K562 (cell line): ENCODE data around the gene CORO2A. TPM values are rescaled to one million over a fixed set of nuclear protein-coding genes. Genes with fewer than 3 reads are reported as not detected.
A peak's percentile ranks its signal among the peaks of the same experiment; 100 is the strongest.

Source experiments
- ATAC-seq: fragments of 200-7000 bp; cut with Tn5 transposase; 3 replicates; pipeline ENCODE4 v1.9.1; 2020; ENCODE audit warnings: moderate library complexity
- BruUV-seq: library from RNA; stranded (reverse); fragments of 400-500 nt; replicated peaks from 2 replicates; lab custom pipeline; 2021; lab: Mats Ljungman, UMichigan
- CTCF ChIA-PET: fragments of 300-600 bp; formaldehyde crosslinking; extraction: SDS; loops from one replicate; lab custom pipeline; 2021; ENCODE audit warnings: low intra/inter-chr PET ratio; lab: Yijun Ruan, JAX
- POLR2A ChIA-PET: fragments of 300-600, 350-650 bp; sonication (Branson Sonifier 250); formaldehyde crosslinking; extraction: SDS; loops from one replicate; lab custom pipeline; 2021; ENCODE audit warnings: antibody characterized with exemption, inconsistent platforms; lab: Yijun Ruan, JAX
- DNase-seq, 4 experiments: peaks; one replicate each; pipeline versions ENCODE4 v3.0.0 to v3.0.0-alpha.2; 2011 to 2018; ENCODE audit warnings: low spot score in 3 of 4, mixed read lengths in 3 of 4; ENCODE audit errors: extremely low read depth in 1 of 4
- FAIRE-seq: peaks from 2 replicates; lab custom pipeline; 2011; peaks lifted over from hg19 to GRCh38; lab: Jason Lieb, UNC
- H2AFZ ChIP-seq: 2 replicates; pipeline ENCODE4 v1.6.0; 2011; ENCODE audit warnings: low read depth, low read length, control low read depth, inconsistent platforms
- H3K27ac ChIP-seq: fragments of 200-600 bp; 3 replicates; pipeline ENCODE4 v1.8.0; 2011; ENCODE audit warnings: low read depth, mild to moderate bottlenecking, control low read depth, inconsistent platforms, low read length, moderate library complexity, mixed read lengths; ENCODE audit errors: extremely low read depth
- H3K27me3 ChIP-seq, 2 experiments: fragments of 300-600 bp in 1 of 2; 2 replicates in 1 of 2; 3 replicates in 1 of 2; pipeline versions ENCODE4 v1.6.0 to v1.8.0; 2011; ENCODE audit warnings: inconsistent platforms in 2 of 2, low read length in 2 of 2, mild to moderate bottlenecking in 1 of 2, mixed read lengths in 1 of 2, moderate library complexity in 1 of 2; ENCODE audit not compliant: control insufficient read depth in 2 of 2, insufficient read depth in 2 of 2
- H3K36me3 ChIP-seq: fragments of 300-600 bp; 3 replicates; pipeline ENCODE4 v1.8.0; 2011; ENCODE audit warnings: mild to moderate bottlenecking, low read length, inconsistent platforms; ENCODE audit not compliant: control insufficient read depth, insufficient read depth
- H3K4me1 ChIP-seq, 2 experiments: fragments of 200-600 bp in 1 of 2; replicated peaks in 1 of 2; 2 replicates in 1 of 2; 3 replicates in 1 of 2; pipeline versions ENCODE4 v1.5.1 to v1.8.0; 2011; ENCODE audit warnings: inconsistent platforms in 2 of 2, low read length in 2 of 2, mild to moderate bottlenecking in 1 of 2, mixed read lengths in 1 of 2, moderate library complexity in 1 of 2; ENCODE audit not compliant: control insufficient read depth in 2 of 2, insufficient read depth in 2 of 2
- H3K4me2 ChIP-seq: 2 replicates; pipeline ENCODE4 v1.6.1; 2011; ENCODE audit warnings: low read length, control low read depth, inconsistent platforms, mixed read lengths; ENCODE audit not compliant: insufficient read depth
- H3K4me3 ChIP-seq: fragments of 200-600 bp; sonication (generic), shearing (Covaris generic); 2 replicates; pipeline ENCODE4 v1.5.1; 2016; ENCODE audit warnings: control low read depth, inconsistent platforms
- H3K79me2 ChIP-seq: fragments of 200-600 bp; 3 replicates; pipeline ENCODE4 v1.8.0; 2011; ENCODE audit warnings: low read length, inconsistent platforms; ENCODE audit not compliant: control insufficient read depth, insufficient read depth
- H3K9ac ChIP-seq, 2 experiments: 2 replicates each; pipeline versions ENCODE4 v1.6.0 to v1.6.1; 2011; ENCODE audit warnings: low read depth in 2 of 2, low read length in 2 of 2, control low read depth in 1 of 2, inconsistent platforms in 1 of 2, mild to moderate bottlenecking in 1 of 2, mixed read lengths in 1 of 2; ENCODE audit not compliant: insufficient read depth in 1 of 2
- H3K9me1 ChIP-seq: one replicate; pipeline ENCODE4 v1.6.0; 2011; ENCODE audit warnings: inconsistent platforms, mild to moderate bottlenecking, low read length, moderate library complexity; ENCODE audit not compliant: control insufficient read depth, insufficient read depth
- H3K9me3 ChIP-seq: replicated peaks from 2 replicates; pipeline ENCODE4 v1.5.1; 2011; ENCODE audit warnings: low read depth, low read length, inconsistent platforms; ENCODE audit not compliant: control insufficient read depth, insufficient read depth
- H4K20me1 ChIP-seq: replicated peaks from 2 replicates; pipeline ENCODE4 v1.6.1; 2011; ENCODE audit warnings: low read length, inconsistent platforms, mixed read lengths; ENCODE audit not compliant: control insufficient read depth, insufficient read depth
- EGR1 ChIP-seq: fragments of 450-650 bp; conservative IDR thresholded peaks from 2 replicates; pipeline ENCODE4 v1.6.1; 2017; ENCODE audit warnings: mild to moderate bottlenecking
- HOXB6 ChIP-seq: fragments of 250-450 bp; sonication (Bioruptor Pico); IDR thresholded peaks from 2 replicates; pipeline ENCODE4 v1.5.1; 2022; ENCODE audit warnings: mild to moderate bottlenecking, borderline replicate concordance
- RHOXF2B ChIP-seq: fragments of 250-450 bp; sonication (Bioruptor Pico); conservative IDR thresholded peaks from 2 replicates; pipeline ENCODE4 v1.5.1; 2021
- WGBS: fragments of 100-300 bp; shearing (Covaris generic); methylation state at CpG from one replicate; pipeline ENCODE4 v1.1.6; 2016; ENCODE audit warnings: low coverage, mixed read lengths; ENCODE audit not compliant: insufficient coverage; ENCODE audit errors: missing lambda C conversion rate; 5-methylcytosine and 5-hydroxymethylcytosine counted together
- in situ Hi-C: fragments of 300-500 bp; cut with MboI; formaldehyde crosslinking; loops from 4 replicates; pipeline ENCODE4 v1.15.0; 2018; ENCODE audit warnings: inconsistent platforms, mixed read lengths
- intact Hi-C: fragments of 100-400 bp; cut with micrococcal nuclease; formaldehyde crosslinking; loops from 2 replicates; pipeline ENCODE4 v1.14.2; 2022
- polyA plus RNA-seq, 8 experiments: library from polyadenylated mRNA; depleted of rRNA in 4 of 8; stranded (reverse) in 5 of 8; unstranded in 3 of 8; fragments of >200 nt; fragmentation: Nextera tagmentation in 2 of 8; fragmentation: Illumina TruSeq in 1 of 8; extraction: Ambion mirVana in 2 of 8; extraction: Trizol in 1 of 8; gene quantifications; 2 replicates each; pipeline versions ENCODE4 v1.2.1 to v1.2.3, GENCODE V29; 2011 to 2014; ENCODE audit warnings: inconsistent platforms in 1 of 8, missing spikeins in 1 of 8
- total RNA-seq, 7 experiments: library from RNA; depleted of rRNA in 6 of 7; stranded (reverse); fragments of >200 nt in 6 of 7; fragmentation: Illumina TruSeq in 2 of 7; extraction: Trizol in 2 of 7; gene quantifications; 2 replicates each; pipeline versions ENCODE4 v1.2.1 to v1.2.3, GENCODE V29; 2011 to 2021; ENCODE audit warnings: low replicate concordance in 1 of 7

Gene CORO2A
- total and polyA plus RNA-seq, 9 of the 15 experiments (the other 6 are each of a cell fraction or from before 2014, with no cell fraction given): 9.5 to 26.6 (median 18.0) TPM

GRCh38 chr9:98171176-98171925 lies 21.1 kb downstream of the CORO2A start:
- peak; percentile 70 for FAIRE-seq
- Histone ChIP-seq H3K27ac (no peak overlapping the region), H3K27me3 (no peaks in the 10 kb centered on the region), H3K4me3 (no peak overlapping the region), H3K9me1 (no peaks in the 10 kb centered on the region), H4K20me1 (peaks cover 14% of the 10 kb centered on the region; the same call in 1 of the 2 replicates), H3K4me2 (no peak overlapping the region), H3K9me3 (no peaks in the 10 kb centered on the region), H3K4me1 (peaks cover 42 to 46% of the 10 kb centered on the region in 2 experiments), H2AFZ (no peak overlapping the region), H3K36me3 (peaks cover 2% of the 10 kb centered on the region; the same call in 2 of the 3 replicates), H3K79me2 (peaks cover 51% of the 10 kb centered on the region), H3K9ac (peak overlapping the region in 1 of 2 experiments; percentile 38; a peak in 2 of 4 replicates)
- DNase-seq: peak in 1 of 4 experiments; percentile 43
- ATAC-seq: no peak
- 59% methylated on average over 16 of the region's 16 CpGs for WGBS
- ChIA-PET POLR2A (interaction anchor here (0.5 to 1.6 kb wide), 4 partner anchors 10 to 147 kb away, joined by 3 to 6 read pairs (median 4); no protein-coding TSS in a partner anchor), CTCF (no interaction called here)
- TF ChIP-seq HOXB6 (CRISPR knock-in tag): no peak
- TF ChIP-seq RHOXF2B (CRISPR knock-in tag): no peak
- TF ChIP-seq EGR1: peak; percentile 46; the same call in 1 of the 2 replicates
- intact Hi-C loops: no loop called here
- BruUV-seq: no TSS peak
- in situ Hi-C loops: no loop called here
